ENCODE data around the gene SRGAP2C. TPM values are rescaled to one million over a fixed set of nuclear protein-coding genes. Genes with fewer than 3 reads are reported as not detected.
A peak's percentile ranks its signal among the peaks of the same experiment; 100 is the strongest.
"Not testable (repeated sequence)": the region's sequence is repeated elsewhere in the genome, so short reads cannot be mapped to it uniquely, and the experiment has no call there.

SRGAP2C gene
- total RNA-seq, 1 donor from 2014 or later = 4.9 TPM

DNA sequence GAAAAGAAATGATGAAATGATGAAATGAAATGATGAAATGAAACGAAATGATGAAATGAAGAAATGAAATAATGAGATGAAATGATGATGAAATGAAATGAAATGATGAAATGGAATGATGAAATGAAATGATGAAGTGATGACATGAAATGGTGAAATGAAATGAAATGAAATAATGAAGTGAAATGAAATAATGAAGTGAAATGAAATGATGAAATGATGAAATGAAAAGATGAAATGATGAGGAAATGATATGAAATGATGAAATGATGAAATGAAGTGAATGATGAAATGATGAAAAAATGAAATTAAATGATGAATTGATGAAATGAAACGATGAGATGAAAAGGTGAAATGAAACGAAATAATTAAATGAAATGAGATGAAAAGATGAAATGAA lies 215.3 kb downstream of the SRGAP2C start:
- not testable (repeated sequence) for ATAC-seq

DNA sequence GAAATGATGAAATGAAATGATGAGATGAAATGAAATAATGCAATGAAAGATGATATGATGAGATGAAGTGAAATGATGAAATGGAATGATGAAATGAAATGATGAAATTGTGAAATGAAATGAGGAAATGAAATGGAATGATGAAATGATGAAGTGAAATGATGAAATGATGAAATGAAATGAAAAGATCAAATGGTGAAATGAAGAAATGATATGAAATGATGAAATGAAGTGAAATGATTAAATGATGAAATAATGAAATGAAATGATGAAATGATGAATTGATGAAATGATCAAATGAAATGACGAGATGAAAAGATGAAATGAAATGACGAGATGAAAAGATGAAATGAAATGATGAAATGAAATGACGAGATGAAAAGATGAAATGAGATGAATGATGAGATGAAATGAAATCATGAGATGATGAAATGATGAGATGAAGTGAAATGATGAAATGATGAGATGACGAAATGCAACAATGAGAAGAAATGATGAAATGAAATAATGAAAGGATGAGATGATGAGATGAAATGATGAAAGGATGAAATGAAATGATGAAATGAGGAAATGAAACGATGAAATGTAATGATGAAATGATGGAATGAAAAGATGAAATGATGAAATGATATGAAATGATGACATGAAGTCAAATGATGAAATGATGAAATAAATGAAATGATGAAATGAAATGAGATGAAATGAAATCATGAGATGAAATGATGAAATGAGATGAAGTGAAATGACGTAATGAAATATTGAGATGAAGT lies 216.0 kb downstream of the SRGAP2C start:
- not testable (repeated sequence) for ATAC-seq

More for the DNA sequence above, 215.3 kb downstream of the SRGAP2C start:
- not testable (repeated sequence) for DNase-seq (ENCODE audit: low spot score)

DNA sequence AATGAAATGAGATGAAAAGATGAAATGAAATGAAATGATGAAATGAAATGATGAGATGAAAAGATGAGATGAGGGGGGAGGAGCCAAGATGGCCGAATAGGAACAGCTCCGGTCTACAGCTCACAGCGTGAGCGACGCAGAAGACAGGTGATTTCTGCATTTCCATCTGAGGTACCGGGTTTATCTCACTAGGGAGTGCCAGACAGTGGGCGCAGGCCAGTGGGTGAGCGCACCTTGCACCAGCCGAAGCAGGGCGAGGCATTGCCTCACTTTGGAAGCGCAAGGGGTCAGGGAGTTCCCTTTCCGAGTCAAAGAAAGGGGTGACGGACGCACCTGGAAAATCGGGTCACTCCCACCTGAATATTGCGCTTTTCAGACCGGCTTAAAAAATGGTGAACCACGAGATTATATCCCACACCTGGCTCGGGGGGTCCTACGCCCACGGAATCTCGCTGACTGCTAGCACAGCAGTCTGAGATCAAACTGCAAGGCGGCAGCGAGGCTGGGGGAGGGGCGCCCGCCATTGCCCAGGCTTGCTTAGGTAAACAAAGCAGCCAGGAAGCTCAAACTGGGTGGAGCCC lies 216.7 kb downstream of the SRGAP2C start:
- not testable (repeated sequence) for DNase-seq (ENCODE audit: low spot score); ATAC-seq

More for the DNA sequence above, 216.0 kb downstream of the SRGAP2C start:
- DNase-seq (ENCODE audit: low spot score) = not testable (repeated sequence)

DNA sequence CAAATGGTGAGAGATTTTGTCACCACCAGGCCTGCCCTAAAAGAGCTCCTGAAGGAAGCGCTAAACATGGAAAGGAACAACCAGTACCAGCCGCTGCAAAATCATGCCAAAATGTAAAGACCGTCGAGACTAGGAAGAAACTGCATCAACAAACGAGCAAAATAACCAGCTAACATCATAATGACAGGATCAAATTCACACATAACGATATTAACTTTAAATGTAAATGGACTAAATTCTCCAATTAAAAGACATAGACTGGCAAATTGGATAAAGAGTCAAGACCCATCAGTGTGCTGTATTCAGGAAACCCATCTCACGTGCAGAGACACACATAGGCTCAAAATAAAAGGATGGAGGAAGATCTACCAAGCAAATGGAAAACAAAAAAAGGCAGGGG lies 218.5 kb downstream of the SRGAP2C start:
- DNase-seq (ENCODE audit: low spot score); ATAC-seq: not testable (repeated sequence)

DNA sequence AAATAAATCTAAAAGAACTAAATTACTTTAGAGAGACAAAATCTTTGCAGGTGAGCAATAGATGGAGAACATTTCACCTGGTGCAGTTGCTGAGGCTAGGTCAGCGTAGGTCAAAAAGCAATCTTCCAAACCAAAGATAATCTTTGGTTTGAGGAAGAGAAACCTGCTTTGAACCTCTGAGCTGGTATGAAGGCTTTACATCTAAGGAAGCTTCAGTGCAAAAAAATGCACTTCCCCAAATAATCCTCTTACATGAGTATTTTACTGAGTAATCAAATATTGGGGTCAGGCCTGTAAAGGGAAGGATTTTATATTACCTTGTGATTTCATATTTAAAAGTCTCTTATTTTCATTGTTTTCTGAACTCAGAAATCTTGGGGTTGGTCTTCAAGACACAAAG lies 223.6 kb downstream of the SRGAP2C start:
- no peak for DNase-seq (ENCODE audit: low spot score)
- ATAC-seq = no peak

DNA sequence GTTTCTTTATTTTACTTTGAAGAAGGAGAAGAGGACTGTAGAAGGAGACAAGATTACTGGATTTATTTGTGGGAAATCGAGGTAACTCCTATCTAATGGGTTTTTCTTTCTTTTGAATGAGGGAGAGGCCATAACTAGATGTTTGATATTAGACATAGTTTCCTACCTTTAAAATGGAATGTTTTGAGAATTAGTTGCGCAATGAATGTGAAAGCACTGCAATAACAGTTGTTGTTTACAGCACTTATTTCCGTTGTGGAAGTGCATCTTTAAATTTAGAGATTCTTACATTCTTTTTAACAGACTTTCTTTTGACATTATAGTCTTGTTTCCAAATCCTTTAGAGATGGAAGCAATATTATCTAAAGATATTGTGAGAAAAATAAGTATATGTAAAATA lies 229.0 kb downstream of the SRGAP2C start:
- DNase-seq (ENCODE audit: low spot score) = no peak
- ATAC-seq = no peak

DNA sequence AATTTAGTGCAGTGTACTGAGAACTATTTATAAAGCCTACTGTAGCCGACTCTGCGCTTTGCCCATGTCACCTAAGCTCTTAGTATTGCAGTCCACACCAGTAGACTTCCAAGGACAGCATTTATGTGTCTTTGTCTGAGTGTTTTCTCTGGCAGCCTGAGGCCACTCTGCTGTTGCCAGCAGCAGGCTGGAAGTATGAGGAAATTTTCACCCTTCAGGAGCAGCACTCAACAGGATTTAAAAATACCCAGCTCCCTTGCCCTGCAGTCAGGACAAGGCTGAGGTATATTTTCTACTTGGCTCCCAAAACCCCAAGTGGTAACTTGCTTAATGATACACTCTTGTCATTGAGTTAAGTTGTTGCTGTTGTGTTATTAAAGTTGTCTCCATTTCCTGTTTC lies 230.1 kb downstream of the SRGAP2C start:
- ATAC-seq (peak; percentile 80), DNase-seq (ENCODE audit: low spot score) (no peak)

DNA sequence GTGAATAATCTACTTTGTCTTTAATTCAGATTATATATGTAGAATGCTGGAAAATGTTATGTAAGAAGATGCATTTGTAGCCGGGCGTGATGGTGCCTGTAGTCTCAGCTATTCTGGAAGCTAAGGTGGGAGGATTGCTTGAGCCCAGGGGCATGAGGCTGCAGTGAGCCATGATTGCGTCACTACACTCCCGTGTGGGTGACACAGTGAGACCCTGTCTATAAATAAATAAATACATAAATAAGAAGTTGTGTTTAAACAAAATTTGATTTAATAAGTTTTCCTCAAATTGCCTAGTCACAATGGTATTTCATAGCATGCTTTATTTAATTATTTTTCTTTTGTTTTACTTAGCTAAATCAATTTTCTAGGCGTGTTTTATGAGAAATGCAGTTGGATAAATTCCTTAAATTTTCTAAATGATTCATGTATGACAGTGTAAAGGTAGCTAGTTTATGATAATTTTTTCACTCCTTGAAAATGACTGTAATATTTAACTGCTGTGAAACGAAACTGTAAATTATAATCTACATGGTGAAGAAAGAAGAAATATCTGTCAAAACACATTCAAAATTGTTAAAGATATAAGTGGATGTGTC lies 232.6 kb downstream of the SRGAP2C start:
- ATAC-seq (no peak), DNase-seq (ENCODE audit: low spot score) (no peak)

DNA sequence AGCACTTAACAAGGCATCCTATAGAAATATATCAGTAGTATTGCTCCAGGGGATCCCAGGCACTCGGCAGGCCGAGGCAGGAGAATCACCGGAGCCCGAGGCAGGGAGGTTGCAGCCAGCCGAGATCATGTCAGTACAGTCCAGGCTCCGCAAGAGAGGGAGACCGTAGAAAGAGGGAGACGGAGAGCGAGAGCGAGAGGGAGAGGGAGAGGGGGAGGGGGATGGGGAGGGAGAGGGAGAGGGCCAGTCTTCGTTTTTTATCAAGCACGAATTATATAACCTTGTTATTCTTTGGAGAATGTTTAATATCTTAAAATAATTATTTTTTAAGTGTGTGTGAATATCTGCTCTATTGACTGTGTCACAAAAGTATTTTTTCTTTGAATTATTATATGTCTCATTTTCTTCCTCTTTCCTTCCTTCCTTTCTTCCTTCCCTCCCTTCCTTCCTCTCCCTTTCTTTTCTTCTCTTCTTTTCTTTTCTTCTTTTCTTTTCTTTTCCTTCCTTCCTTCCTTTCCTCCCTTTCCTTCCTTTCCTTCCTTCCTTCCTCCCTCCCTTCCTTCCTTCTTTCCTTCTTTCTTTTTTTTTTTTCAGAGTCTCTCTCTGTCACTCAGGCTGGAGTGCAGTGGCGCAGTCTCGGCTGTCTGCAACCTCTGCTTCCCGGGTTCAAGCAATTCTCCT lies 233.7 kb downstream of the SRGAP2C start:
- DNase-seq (ENCODE audit: low spot score) = no peak
- no peak for ATAC-seq

DNA sequence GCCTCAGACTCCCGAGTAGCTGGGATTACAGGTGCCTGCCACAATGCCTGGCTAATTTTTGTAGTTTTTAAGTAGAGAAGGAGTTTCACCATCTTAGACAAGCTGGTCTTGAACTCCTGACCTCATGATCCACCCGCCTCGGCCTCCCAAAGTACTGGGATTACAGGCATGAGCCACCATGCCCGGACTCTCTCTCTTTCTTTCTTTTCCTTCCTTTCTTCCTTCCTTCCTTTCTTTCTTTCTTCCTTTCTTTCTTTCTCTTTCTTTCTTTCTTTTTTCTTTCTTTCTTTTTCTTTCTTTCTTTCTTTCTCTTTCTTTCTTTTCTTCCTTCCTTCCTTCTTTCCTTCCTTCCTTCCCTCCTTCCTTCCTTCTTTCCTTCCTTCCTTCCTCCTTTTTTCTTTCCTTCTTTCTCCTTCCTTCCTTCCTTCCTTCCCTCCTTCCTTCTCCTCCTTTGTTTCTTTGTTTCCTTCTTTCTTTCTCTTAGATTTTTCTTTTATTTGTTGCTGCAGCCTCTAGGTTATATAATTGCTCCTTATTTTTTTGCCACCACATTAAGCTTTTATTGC lies 234.4 kb downstream of the SRGAP2C start:
- not testable (repeated sequence) for DNase-seq (ENCODE audit: low spot score); ATAC-seq

DNA sequence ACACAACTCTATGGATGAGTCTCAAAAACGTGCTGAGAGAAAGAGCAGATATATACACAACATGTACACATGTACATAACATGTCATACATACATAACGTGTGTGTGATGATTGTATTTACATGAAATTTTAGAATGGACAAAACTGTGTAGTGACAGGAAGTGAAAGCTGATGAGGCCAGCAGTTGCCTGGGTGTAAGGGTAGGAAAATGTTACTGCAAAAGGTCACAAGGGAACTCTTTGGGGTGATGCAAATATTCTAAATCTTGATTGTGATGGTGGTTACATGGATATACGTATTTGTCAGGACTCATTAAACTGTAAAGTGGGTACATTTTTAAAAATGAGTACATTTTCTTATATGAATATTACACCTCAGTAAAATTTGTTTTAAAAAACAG lies 236.7 kb downstream of the SRGAP2C start:
- not testable (repeated sequence) for ATAC-seq; DNase-seq (ENCODE audit: low spot score)

DNA sequence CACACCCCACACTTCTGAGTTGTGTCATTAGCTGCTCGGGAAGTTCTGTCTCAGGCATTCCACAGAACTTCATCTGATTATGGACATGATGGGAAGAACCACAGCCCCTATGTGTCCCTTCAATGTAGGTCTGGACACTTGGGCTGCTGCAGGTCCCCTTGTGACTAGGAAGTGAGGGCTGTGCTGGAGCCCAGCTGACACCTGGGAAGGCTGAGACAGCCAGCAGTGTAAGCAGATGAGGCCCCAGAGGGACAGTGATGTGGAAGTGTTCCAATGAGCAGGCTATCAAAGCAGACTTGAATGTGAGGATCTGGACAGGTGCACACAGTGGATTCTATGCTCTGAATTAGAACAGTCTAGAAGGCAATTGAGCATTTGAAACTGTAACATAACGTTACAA lies 239.2 kb downstream of the SRGAP2C start:
- DNase-seq (ENCODE audit: low spot score); ATAC-seq: not testable (repeated sequence)

DNA sequence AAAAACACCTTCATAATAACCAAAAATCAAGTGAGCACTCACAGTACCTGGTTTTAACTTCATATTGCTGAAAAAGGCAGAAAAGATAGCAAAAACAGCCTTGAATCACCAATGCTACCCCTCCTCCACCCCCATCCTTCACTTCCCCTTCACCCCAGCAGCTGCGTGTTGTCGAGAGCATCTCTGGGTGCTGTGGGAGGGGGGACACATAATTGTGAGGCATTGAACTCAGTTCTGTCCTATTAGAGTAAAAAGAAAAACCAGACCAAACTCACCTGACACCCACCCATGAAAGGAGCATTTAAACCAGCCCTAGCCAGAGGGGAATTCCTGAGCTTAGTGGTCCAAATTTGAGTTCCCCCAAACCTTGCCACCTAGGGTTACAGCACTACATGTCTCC lies 248.7 kb downstream of the SRGAP2C start:
- ATAC-seq; DNase-seq (ENCODE audit: low spot score): not testable (repeated sequence)

DNA sequence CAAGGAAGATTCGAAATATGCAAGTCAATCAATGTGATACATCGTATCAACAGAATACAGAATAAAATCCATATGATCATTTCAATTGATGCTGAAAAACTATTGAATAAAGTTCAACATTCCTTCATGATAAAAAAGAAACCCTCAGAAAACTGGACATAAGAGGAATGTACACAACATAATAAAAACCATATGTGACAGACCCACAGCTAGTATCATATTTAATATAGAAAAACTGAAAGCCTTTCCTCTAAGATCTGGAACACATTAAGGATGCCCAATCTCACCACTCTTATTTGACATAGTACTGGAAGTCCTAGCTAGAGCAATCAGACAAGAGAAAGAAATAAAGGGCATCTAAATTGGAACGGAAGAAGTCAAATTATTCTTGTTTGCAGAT lies 254.1 kb downstream of the SRGAP2C start:
- not testable (repeated sequence) for ATAC-seq; DNase-seq (ENCODE audit: low spot score)

DNA sequence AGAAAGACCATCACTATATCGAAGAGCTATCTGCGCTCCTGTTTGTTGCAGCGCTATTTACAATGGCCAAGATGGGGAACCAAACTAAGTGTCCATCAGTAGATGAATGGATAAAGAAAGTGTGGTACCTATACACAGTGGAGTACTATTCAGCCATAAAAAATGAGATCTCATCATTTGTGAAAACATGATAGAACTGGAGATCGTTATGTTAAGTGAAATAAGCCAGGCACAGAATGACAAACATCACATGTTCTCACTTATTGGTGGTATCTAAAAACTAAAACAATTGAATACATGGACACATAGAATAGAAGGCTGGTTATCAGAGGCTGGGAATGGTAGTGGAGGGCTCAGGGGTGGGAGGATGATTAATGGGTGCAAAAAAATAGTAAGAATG lies 256.2 kb downstream of the SRGAP2C start:
- no peak for DNase-seq (ENCODE audit: low spot score)
- no peak for ATAC-seq

Other genes with a start within 250 kb of the SRGAP2C start
- 0.13 TPM for gene FAM72B, start 635 bp upstream of the SRGAP2C start, total RNA-seq